G401 (cell line): ENCODE data around the gene NUP205. TPM values are rescaled to one million over a fixed set of nuclear protein-coding genes. Genes with fewer than 3 reads are reported as not detected.

Experiments used
- DNase-seq: peaks from one replicate; pipeline ENCODE4 v3.0.0-alpha.2; 2015; ENCODE audit warnings: low spot score
- in situ Hi-C: cut with HindIII; loops from 2 replicates; pipeline ENCODE4 v1.10.0; 2016; ENCODE audit warnings: low sequenced_read_pairs, mixed read lengths
- total RNA-seq: library from RNA; depleted of rRNA; stranded (reverse); fragments of >200 nt; shearing (Covaris generic); gene quantifications from 2 replicates; pipeline ENCODE4 v1.2.3, GENCODE V29; 2014; rRNA removed

NUP205 gene
- 47.0 and 88.3 TPM in 2 replicates for total RNA-seq

- DNase-seq, result peak; percentile 85
- in situ Hi-C loops, result no loop called here
Observed at GRCh38 chr7:135557455-135558336, at the start of gene NUP205. Gene NUP205, plus strand, starts transcription at chr7:135557917. Its CDS starts 28 bp downstream, at chr7:135557945.

- in situ Hi-C loops, result no loop called here
- peak; percentile 38 for DNase-seq
Observed at GRCh38 chr7:135508883-135509588, 48.7 kb upstream of the NUP205 start.

- in situ Hi-C loops, result no loop called here
- DNase-seq, result no peak
Observed at GRCh38 chr7:135509589-135509838, 48.2 kb upstream of the NUP205 start.

DNA sequence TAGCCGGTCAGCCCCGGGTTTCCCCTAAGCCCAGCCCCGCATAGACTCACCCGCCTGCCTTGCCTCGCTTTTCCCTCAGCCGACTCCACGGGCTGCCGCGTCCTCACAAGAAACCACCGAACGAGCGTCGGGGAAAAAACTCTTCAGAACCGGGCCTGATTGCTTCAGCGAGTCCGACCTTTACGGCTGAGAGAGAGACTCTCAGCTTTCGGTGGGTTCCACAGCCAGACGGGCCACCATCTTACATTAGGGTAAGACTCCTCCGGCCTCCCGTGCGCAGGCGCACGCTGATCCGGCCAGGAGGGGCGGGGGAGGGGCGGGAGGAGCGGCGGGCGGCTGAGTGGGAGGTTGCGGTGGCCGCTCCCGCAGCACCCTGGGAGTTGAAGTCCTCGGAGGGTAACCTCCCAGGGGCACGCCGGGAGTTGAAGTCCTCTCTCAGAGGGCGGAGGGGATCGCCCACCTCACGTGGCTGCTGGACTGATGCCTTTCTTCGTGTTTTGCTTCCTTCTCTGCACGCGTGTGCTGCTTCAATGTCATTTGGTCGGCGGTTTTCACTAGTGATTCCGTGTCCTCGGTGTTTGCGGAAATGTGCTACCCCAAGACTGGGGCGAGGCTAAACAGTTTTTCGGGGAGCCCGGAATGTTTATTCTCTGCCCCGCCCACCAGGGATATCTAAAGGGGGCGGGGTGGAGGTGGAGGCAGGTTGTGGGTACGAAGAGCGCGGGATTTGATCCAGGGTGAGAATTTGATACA lies 47.7 kb upstream of the NUP205 start, which contains the start of gene CNOT4:
TSS of gene CNOT4 (minus strand) at position 264 of the 753 bp plus-strand sequence. CDS start 71,771 bp downstream, outside the sequence.
- peak; percentile 96 for DNase-seq
- in situ Hi-C loops, result no loop called here

DNA sequence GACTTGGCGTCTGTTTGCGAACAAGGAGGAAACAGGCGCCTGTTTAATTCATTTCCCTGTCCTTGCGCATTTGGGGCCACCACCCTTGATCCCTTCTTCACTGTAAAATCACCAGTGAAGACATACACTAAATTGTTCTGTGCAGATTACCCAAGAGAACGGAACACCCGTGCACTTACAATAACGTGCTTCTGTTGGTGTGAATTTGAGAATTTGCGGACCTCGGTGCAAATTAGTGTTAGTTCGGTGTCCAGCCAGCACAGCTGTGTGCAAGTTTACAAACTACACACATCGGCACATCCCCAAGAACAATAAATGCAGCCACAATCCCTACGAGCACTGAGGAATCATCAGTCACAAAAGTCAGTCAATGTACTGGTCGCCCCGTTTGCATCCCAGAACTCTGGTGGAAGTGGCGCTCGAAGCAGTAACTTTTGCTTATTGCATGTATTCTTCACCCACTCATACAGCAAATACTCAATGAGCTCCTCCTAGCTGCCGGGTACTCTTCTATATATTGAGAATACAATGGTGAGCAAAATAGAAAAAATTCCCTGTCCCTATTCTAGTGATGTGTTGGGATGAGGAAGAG lies 47.0 kb upstream of the NUP205 start:
- no peak for DNase-seq
- in situ Hi-C loops, result no loop called here

DNA sequence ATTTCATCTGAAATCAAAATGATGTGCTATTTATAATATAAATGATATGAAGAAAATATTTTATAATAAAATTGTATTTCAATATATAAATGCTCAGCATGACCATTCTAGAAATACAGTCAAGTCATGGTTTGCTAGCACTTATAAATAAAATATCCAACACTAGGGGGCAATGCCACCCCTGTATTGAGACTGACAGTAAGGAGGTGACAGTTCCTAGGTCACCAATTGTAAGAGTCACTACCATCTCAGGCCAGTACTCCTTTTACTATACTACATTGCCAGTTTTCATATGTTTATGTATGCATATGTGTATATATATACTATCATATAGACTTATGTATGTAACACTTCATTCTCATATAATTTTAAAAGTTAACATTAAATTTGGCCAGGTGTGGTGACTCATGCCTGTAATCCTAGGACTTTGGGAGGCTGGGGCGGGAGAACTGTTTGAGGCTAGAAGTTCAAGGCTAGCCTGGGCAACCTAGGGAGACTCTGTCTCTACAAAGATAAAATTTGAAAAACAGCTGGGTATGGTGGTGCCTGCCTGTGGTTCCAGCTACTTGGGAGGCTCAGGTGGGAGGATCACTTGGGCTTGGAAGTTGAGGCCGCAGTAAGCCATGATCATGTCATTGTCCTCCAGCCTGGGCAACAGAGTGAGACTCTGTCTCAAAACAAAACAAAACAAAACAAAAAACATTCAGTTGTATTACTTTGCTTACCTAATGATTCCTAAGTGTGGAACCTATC lies 45.4 kb upstream of the NUP205 start:
- peak; percentile 35 for DNase-seq
- in situ Hi-C loops, result no loop called here

DNA sequence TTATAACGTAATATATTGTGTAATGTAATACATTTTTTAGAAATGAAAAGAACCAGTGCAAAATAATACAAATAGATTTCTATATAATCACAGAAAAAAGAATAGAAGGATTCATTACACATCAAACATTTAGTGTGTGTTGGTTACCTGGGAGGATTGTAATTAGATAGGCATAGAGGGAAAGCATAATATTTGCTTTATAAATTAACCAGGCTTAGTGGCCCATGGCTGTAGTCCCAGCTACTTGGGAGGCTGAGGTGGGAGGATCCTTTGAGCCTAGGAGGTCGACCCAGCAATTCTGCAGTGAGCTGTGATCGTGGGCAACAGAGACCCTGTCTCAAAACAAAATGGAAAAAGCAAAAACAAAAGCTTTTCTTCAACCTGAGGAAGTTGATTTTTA lies 42.9 kb upstream of the NUP205 start:
- no peak for DNase-seq
- in situ Hi-C loops, result no loop called here

- in situ Hi-C loops, result no loop called here
- DNase-seq, result no peak
Observed at GRCh38 chr7:135517060-135517459, 40.7 kb upstream of the NUP205 start.

- in situ Hi-C loops, result no loop called here
- no peak for DNase-seq
Observed at GRCh38 chr7:135518748-135519147, 39.0 kb upstream of the NUP205 start.

DNA sequence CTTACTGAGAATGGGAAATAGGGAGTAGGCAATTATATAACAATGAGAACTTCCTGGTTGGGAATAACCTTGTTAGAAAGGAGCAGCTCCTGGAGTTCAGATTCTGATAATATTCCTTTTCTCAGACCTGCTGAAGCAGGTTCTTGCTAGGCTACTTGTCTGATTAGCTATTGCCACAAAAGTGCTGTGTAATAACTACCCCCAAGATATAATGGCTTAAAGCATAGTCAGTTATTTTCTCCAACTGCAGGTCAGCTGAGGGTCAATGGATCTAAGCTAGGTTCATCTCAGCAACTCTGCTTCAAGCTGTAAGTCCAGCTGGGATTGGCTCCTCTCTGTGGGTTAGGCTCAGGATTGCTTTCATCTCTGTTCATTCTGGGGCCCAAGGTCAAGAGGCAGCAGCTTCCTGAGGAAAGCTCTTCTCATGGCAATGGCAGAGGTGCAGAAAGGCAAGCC lies 38.5 kb upstream of the NUP205 start:
- in situ Hi-C loops, result no loop called here

GRCh38 chr7:135519871-135520270 lies 37.8 kb upstream of the NUP205 start:
- in situ Hi-C loops, result no loop called here
- no peak for DNase-seq

More for the DNA sequence above, 38.5 kb upstream of the NUP205 start:
- DNase-seq, result no peak

DNA sequence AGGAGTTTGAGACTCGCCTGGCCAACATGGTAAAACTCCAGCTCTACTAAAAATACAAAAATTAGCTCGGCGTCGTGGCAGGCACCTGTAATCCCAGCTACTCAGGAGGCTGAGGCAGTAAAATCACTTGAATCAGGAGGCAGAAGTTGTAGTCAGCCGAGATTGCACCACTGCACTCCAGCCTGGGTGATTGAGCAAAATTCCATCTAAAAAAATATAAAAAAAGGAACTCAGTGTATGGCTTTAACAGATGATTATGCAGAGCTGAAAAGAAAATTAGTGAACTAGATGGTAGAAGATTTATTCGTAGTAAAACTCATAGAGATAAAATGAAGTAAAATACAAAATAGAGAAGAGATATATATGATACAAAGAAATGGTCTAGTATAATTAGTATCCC lies 35.2 kb upstream of the NUP205 start:
- no peak for DNase-seq
- in situ Hi-C loops, result no loop called here

DNA sequence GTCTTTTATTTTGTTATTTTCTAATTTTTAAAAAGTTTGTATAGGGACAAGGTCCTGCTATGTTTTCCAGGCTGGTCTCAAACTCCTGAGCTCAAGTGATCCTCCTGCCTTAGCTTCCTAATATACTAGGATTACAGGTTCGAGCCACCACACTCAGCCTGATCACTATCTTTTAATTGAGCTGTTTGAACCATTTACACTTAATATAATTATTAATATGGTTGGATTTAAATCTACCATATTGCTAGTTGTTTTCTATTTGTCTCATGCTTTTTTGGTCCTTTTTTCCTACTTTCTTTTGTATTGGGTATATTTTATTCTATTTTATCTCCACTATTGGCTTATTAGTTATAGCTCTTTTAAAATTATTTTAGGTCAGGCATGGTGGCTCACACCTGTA lies 34.6 kb upstream of the NUP205 start:
- no peak for DNase-seq
- in situ Hi-C loops, result no loop called here

GRCh38 chr7:135525426-135525825 lies 32.3 kb upstream of the NUP205 start:
- in situ Hi-C loops, result no loop called here
- DNase-seq, result no peak

- DNase-seq, result no peak
- in situ Hi-C loops, result no loop called here
Observed at GRCh38 chr7:135527025-135527424, 30.7 kb upstream of the NUP205 start.

DNA sequence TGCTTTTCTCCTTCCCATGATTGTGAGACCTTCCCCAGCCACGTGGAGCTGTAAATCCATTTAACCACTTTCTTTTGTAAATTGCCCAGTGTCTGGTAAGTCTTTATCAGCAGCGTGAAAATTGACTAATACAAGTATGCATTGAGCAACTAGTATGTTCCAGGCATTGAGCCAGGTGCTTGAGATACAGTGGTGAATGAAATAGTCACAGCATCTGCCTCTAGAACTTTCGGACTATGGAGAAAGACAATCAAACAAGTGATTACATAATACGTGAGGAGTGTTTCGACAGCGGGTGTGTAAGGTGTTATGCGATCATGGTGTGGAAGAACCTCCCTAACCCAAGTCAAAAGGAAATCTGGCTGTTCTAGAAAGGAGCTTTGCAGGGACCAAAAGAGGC lies 21.6 kb upstream of the NUP205 start:
- in situ Hi-C loops, result no loop called here
- DNase-seq, result no peak

GRCh38 chr7:135537453-135537852 lies 20.3 kb upstream of the NUP205 start:
- in situ Hi-C loops, result no loop called here
- DNase-seq, result no peak

GRCh38 chr7:135537905-135538304 lies 19.8 kb upstream of the NUP205 start:
- DNase-seq, result no peak
- in situ Hi-C loops, result no loop called here

GRCh38 chr7:135538376-135538775 lies 19.3 kb upstream of the NUP205 start:
- in situ Hi-C loops, result no loop called here

More at GRCh38 chr7:135538376-135538775, 19.3 kb upstream of the NUP205 start:
- DNase-seq, result no peak
